ENCODE data around the gene YKT6.
"Not testable (repeated sequence)": the region's sequence is repeated elsewhere in the genome, so short reads cannot be mapped to it uniquely, and the experiment has no call there.

Gene YKT6

GRCh38 chr7:44194069-44194468 lies 6.7 kb upstream of the YKT6 start:
- no peak for DNase-seq

- DNase-seq = no peak
Observed at GRCh38 chr7:44194562-44195145, 6.1 kb upstream of the YKT6 start.

GRCh38 chr7:44195889-44196288 lies 4.9 kb upstream of the YKT6 start:
- DNase-seq = peak in 1 of 2 donors; percentile 14

- peak; percentile 56 to 73 for DNase-seq
Observed at GRCh38 chr7:44196450-44196872, 4.3 kb upstream of the YKT6 start.

GRCh38 chr7:44197474-44197873 lies 3.3 kb upstream of the YKT6 start:
- no peak for DNase-seq

- DNase-seq = not testable (repeated sequence)
Observed at GRCh38 chr7:44200163-44200562, 615 bp upstream of the YKT6 start.

- no peak for DNase-seq
Observed at GRCh38 chr7:44201813-44202212, 1.0 kb downstream of the YKT6 start.

- DNase-seq = no peak
Observed at GRCh38 chr7:44206008-44206407, 5.2 kb downstream of the YKT6 start.

- no peak for DNase-seq
Observed at GRCh38 chr7:44208085-44208484, 7.3 kb downstream of the YKT6 start.

- DNase-seq = no peak
Observed at GRCh38 chr7:44210107-44210506, 9.3 kb downstream of the YKT6 start.

GRCh38 chr7:44211126-44211675 lies 10.4 kb downstream of the YKT6 start:
- no peak for DNase-seq

GRCh38 chr7:44212018-44212417 lies 11.2 kb downstream of the YKT6 start:
- DNase-seq = no peak

- no peak for DNase-seq
Observed at GRCh38 chr7:44212581-44213184, 11.9 kb downstream of the YKT6 start.

- no peak for DNase-seq
Observed at GRCh38 chr7:44213206-44213876, 12.6 kb downstream of the YKT6 start.

- DNase-seq = no peak
Observed at GRCh38 chr7:44213877-44214388, 13.2 kb downstream of the YKT6 start.

- no peak for DNase-seq
Observed at GRCh38 chr7:44215531-44215930, 14.8 kb downstream of the YKT6 start.

- no peak for DNase-seq
Observed at GRCh38 chr7:44216019-44216418, 15.2 kb downstream of the YKT6 start.

- no peak for DNase-seq
Observed at GRCh38 chr7:44216521-44217222, 15.9 kb downstream of the YKT6 start.

GRCh38 chr7:44217223-44217714 lies 16.5 kb downstream of the YKT6 start:
- DNase-seq = no peak

- DNase-seq = no peak
Observed at GRCh38 chr7:44217852-44218402, 17.1 kb downstream of the YKT6 start.

- DNase-seq = no peak
Observed at GRCh38 chr7:44218418-44219201, 17.8 kb downstream of the YKT6 start.

Measured in inflammatory macrophage (primary cell).